HEK293 (cell line): ENCODE results near the gene ZC3H7B.

ENCODE experiments used
- GFI1B ChIP-seq: fragments of 450-650 bp; formaldehyde crosslinking; IDR thresholded peaks from 2 replicates; pipeline ENCODE4 v1.5.1; 2016; ENCODE audit warnings: missing biosample characterization, missing genetic modification characterization
- IKZF3 ChIP-seq: fragments of 450-650 bp; IDR thresholded peaks from 2 replicates; pipeline ENCODE4 v1.5.0; 2018; ENCODE audit warnings: missing biosample characterization, mild to moderate bottlenecking, missing genetic modification characterization, moderate library complexity
- KLF7 ChIP-seq: fragments of 450-650 bp; formaldehyde crosslinking; IDR thresholded peaks from 2 replicates; pipeline ENCODE4 v1.5.1; 2016; ENCODE audit warnings: missing biosample characterization, missing genetic modification characterization, borderline replicate concordance
- PRDM2 ChIP-seq: fragments of 450-650 bp; formaldehyde crosslinking; IDR thresholded peaks from 2 replicates; pipeline ENCODE4 v1.5.1; 2016; ENCODE audit warnings: missing biosample characterization, missing genetic modification characterization, borderline replicate concordance
- SCRT1 ChIP-seq: fragments of 450-650 bp; formaldehyde crosslinking; IDR thresholded peaks from 2 replicates; pipeline ENCODE4 v1.5.1; 2016; ENCODE audit warnings: missing biosample characterization, missing genetic modification characterization, borderline replicate concordance
- SP7 ChIP-seq: fragments of 450-650 bp; formaldehyde crosslinking; IDR thresholded peaks from 2 replicates; pipeline ENCODE4 v1.5.1; 2016; ENCODE audit warnings: missing biosample characterization, missing genetic modification characterization
- TCF7L2 ChIP-seq: IDR thresholded peaks from 2 replicates; pipeline ENCODE4 v1.6.1; 2011; ENCODE audit warnings: low read depth, mild to moderate bottlenecking, inconsistent platforms, low read length, moderate library complexity, borderline replicate concordance
- WT1 ChIP-seq: fragments of 450-650 bp; formaldehyde crosslinking; IDR thresholded peaks from 2 replicates; pipeline ENCODE4 v1.5.1; 2016; ENCODE audit warnings: missing biosample characterization, missing genetic modification characterization
- ZBTB1 ChIP-seq: fragments of 450-650 bp; formaldehyde crosslinking; IDR thresholded peaks from 2 replicates; pipeline ENCODE4 v1.5.1; 2016; ENCODE audit warnings: missing biosample characterization, missing genetic modification characterization
- ZBTB21 ChIP-seq: fragments of 450-650 bp; formaldehyde crosslinking; IDR thresholded peaks from 2 replicates; pipeline ENCODE4 v1.5.1; 2017; ENCODE audit warnings: missing biosample characterization, missing genetic modification characterization
- ZNF114 ChIP-seq: fragments of 450-650 bp; formaldehyde crosslinking; IDR thresholded peaks from 2 replicates; pipeline ENCODE4 v1.5.0; 2017; ENCODE audit warnings: missing biosample characterization, missing genetic modification characterization
- ZNF146 ChIP-seq: fragments of 450-650 bp; formaldehyde crosslinking; IDR thresholded peaks from 2 replicates; pipeline ENCODE4 v1.5.1; 2016; ENCODE audit warnings: missing biosample characterization, missing genetic modification characterization
- ZNF157 ChIP-seq: fragments of 450-650 bp; formaldehyde crosslinking; IDR thresholded peaks from 2 replicates; pipeline ENCODE4 v1.5.1; 2016; ENCODE audit warnings: missing biosample characterization, missing genetic modification characterization
- ZNF16 ChIP-seq: fragments of 450-650 bp; formaldehyde crosslinking; IDR thresholded peaks from 2 replicates; pipeline ENCODE4 v1.5.1; 2016; ENCODE audit warnings: low read depth, missing biosample characterization, missing genetic modification characterization
- ZNF19 ChIP-seq: fragments of 450-650 bp; formaldehyde crosslinking; IDR thresholded peaks from 2 replicates; pipeline ENCODE4; 2016; ENCODE audit warnings: missing biosample characterization, missing genetic modification characterization, low read depth
- ZNF202 ChIP-seq: fragments of 450-650 bp; formaldehyde crosslinking; IDR thresholded peaks from 2 replicates; pipeline ENCODE4 v1.5.1; 2016; ENCODE audit warnings: missing biosample characterization, missing genetic modification characterization, borderline replicate concordance
- ZNF266 ChIP-seq: fragments of 450-650 bp; formaldehyde crosslinking; IDR thresholded peaks from 2 replicates; pipeline ENCODE4 v1.5.1; 2016; ENCODE audit warnings: missing biosample characterization, missing genetic modification characterization, low read depth
- ZNF292 ChIP-seq: fragments of 450-650 bp; formaldehyde crosslinking; IDR thresholded peaks from 2 replicates; pipeline ENCODE4 v1.5.1; 2016; ENCODE audit warnings: low read depth, missing biosample characterization, missing genetic modification characterization, borderline replicate concordance
- ZNF324 ChIP-seq: fragments of 450-650 bp; formaldehyde crosslinking; IDR thresholded peaks from 2 replicates; pipeline ENCODE4 v1.5.1; 2016; ENCODE audit warnings: missing biosample characterization, missing genetic modification characterization
- ZNF391 ChIP-seq: fragments of 450-650 bp; formaldehyde crosslinking; IDR thresholded peaks from 2 replicates; pipeline ENCODE4 v1.5.1; 2016; ENCODE audit warnings: low read depth, missing biosample characterization, missing genetic modification characterization, borderline replicate concordance
- ZNF510 ChIP-seq: fragments of 450-650 bp; formaldehyde crosslinking; IDR thresholded peaks from 2 replicates; pipeline ENCODE4 v1.5.1; 2018; ENCODE audit warnings: mild to moderate bottlenecking, missing genetic modification characterization, missing biosample characterization; ENCODE audit not compliant: insufficient replicate concordance
- ZNF529 ChIP-seq: fragments of 450-650 bp; formaldehyde crosslinking; IDR thresholded peaks from 2 replicates; pipeline ENCODE4 v1.5.1; 2017; ENCODE audit warnings: missing genetic modification characterization, missing biosample characterization; ENCODE audit not compliant: insufficient replicate concordance
- ZNF548 ChIP-seq: fragments of 450-650 bp; formaldehyde crosslinking; IDR thresholded peaks from 2 replicates; pipeline ENCODE4 v1.5.1; 2016; ENCODE audit warnings: missing biosample characterization, missing genetic modification characterization
- ZNF624 ChIP-seq: fragments of 450-650 bp; formaldehyde crosslinking; IDR thresholded peaks from 2 replicates; pipeline ENCODE4 v1.5.1; 2017; ENCODE audit warnings: missing biosample characterization, missing genetic modification characterization
- ZNF626 ChIP-seq: fragments of 450-650 bp; sonication (Bioruptor Pico); formaldehyde crosslinking; IDR thresholded peaks from 2 replicates; pipeline ENCODE4 v1.5.1; 2018; ENCODE audit warnings: missing biosample characterization, missing genetic modification characterization, inconsistent platforms
- ZNF701 ChIP-seq: fragments of 450-650 bp; formaldehyde crosslinking; IDR thresholded peaks from 2 replicates; pipeline ENCODE4 v1.5.1; 2016; ENCODE audit warnings: missing biosample characterization, missing genetic modification characterization
- ZNF837 ChIP-seq: fragments of 450-650 bp; formaldehyde crosslinking; IDR thresholded peaks from 2 replicates; pipeline ENCODE4 v1.5.1; 2016; ENCODE audit warnings: missing biosample characterization, missing genetic modification characterization
- ZXDB ChIP-seq: fragments of 450-650 bp; formaldehyde crosslinking; IDR thresholded peaks from 2 replicates; pipeline ENCODE4 v1.5.1; 2016; ENCODE audit warnings: missing biosample characterization, missing genetic modification characterization
- TF ChIP-seq, protein P1 (sequence below): fragments of 450-650 bp; IDR thresholded peaks from 2 replicates; pipeline ENCODE4 v1.5.1; 2018; ENCODE audit warnings: missing biosample characterization, missing genetic modification characterization
- TF ChIP-seq, protein P2 (sequence below): fragments of 450-650 bp; formaldehyde crosslinking; IDR thresholded peaks from 2 replicates; pipeline ENCODE4 v1.5.1; 2016; ENCODE audit warnings: missing biosample characterization, missing genetic modification characterization
- TF ChIP-seq, protein P3 (sequence below): fragments of 450-650 bp; formaldehyde crosslinking; IDR thresholded peaks from 2 replicates; pipeline ENCODE4 v1.5.1; 2016; ENCODE audit warnings: missing biosample characterization, missing genetic modification characterization
- TF ChIP-seq, protein P4 (sequence below): fragments of 450-650 bp; formaldehyde crosslinking; IDR thresholded peaks from 2 replicates; pipeline ENCODE4 v1.5.1; 2016; ENCODE audit warnings: missing biosample characterization, missing genetic modification characterization

ZC3H7B gene

GRCh38 chr22:41286639-41287091, 14.7 kb upstream of the ZC3H7B start (continued):
- TF ChIP-seq ZNF146 (tag by site-specific recombination) (no peak), ZNF701 (tag by site-specific recombination) (no peak), PRDM2 (tag by site-specific recombination) (no peak), GFI1B (tag by site-specific recombination) (no peak), KLF7 (tag by site-specific recombination) (no peak), ZBTB1 (tag by site-specific recombination) (no peak), ZNF529 (no peak), ZNF548 (tag by site-specific recombination) (no peak), SCRT1 (peak; percentile 71; the same call in 1 of the 2 replicates), ZNF114 (tag by site-specific recombination) (no peak), ZNF391 (tag by site-specific recombination) (no peak), ZNF19 (tag by site-specific recombination) (no peak), IKZF3 (tag by site-specific recombination) (no peak), SP7 (tag by site-specific recombination) (peak; percentile 19), TCF7L2 (no peak), ZNF292 (no peak), ZNF626 (tag by site-specific recombination) (no peak), ZNF266 (no peak), WT1 (tag by site-specific recombination) (no peak), ZNF837 (no peak), ZNF202 (tag by site-specific recombination) (no peak), ZNF510 (no peak), ZNF157 (tag by site-specific recombination) (no peak), ZNF624 (tag by site-specific recombination) (no peak), ZBTB21 (tag by site-specific recombination) (peak; percentile 45; the same call in 1 of the 2 replicates), ZXDB (no peak), ZNF16 (tag by site-specific recombination) (no peak), ZNF324 (tag by site-specific recombination) (no peak)
- TF ChIP-seq, protein P1, sequence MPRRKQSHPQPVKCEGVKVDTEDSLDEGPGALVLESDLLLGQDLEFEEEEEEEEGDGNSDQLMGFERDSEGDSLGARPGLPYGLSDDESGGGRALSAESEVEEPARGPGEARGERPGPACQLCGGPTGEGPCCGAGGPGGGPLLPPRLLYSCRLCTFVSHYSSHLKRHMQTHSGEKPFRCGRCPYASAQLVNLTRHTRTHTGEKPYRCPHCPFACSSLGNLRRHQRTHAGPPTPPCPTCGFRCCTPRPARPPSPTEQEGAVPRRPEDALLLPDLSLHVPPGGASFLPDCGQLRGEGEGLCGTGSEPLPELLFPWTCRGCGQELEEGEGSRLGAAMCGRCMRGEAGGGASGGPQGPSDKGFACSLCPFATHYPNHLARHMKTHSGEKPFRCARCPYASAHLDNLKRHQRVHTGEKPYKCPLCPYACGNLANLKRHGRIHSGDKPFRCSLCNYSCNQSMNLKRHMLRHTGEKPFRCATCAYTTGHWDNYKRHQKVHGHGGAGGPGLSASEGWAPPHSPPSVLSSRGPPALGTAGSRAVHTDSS (tag by site-specific recombination), result no peak
- TF ChIP-seq, protein P2, sequence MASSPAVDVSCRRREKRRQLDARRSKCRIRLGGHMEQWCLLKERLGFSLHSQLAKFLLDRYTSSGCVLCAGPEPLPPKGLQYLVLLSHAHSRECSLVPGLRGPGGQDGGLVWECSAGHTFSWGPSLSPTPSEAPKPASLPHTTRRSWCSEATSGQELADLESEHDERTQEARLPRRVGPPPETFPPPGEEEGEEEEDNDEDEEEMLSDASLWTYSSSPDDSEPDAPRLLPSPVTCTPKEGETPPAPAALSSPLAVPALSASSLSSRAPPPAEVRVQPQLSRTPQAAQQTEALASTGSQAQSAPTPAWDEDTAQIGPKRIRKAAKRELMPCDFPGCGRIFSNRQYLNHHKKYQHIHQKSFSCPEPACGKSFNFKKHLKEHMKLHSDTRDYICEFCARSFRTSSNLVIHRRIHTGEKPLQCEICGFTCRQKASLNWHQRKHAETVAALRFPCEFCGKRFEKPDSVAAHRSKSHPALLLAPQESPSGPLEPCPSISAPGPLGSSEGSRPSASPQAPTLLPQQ (tag by site-specific recombination), result peak; percentile 34; the same call in 1 of the 2 replicates
- TF ChIP-seq, protein P3, sequence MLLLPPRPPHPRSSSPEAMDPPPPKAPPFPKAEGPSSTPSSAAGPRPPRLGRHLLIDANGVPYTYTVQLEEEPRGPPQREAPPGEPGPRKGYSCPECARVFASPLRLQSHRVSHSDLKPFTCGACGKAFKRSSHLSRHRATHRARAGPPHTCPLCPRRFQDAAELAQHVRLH (tag by site-specific recombination), result no peak; the same call in 1 of the 2 replicates
- TF ChIP-seq, protein P4, sequence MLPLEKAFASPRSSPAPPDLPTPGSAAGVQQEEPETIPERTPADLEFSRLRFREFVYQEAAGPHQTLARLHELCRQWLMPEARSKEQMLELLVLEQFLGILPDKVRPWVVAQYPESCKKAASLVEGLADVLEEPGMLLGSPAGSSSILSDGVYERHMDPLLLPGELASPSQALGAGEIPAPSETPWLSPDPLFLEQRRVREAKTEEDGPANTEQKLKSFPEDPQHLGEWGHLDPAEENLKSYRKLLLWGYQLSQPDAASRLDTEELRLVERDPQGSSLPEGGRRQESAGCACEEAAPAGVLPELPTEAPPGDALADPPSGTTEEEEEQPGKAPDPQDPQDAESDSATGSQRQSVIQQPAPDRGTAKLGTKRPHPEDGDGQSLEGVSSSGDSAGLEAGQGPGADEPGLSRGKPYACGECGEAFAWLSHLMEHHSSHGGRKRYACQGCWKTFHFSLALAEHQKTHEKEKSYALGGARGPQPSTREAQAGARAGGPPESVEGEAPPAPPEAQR (tag by site-specific recombination), result no peak
